Measurements from ENCODE around the gene CXCL14. TPM values are rescaled to one million over a fixed set of nuclear protein-coding genes. Genes with fewer than 3 reads are reported as not detected.

The CXCL14 gene
- not detected for total RNA-seq

GRCh38 chr5:135578685-135579341, at the start of gene CXCL14:
Gene CXCL14 (minus strand): TSS chr5:135578991. CDS start chr5:135578778, 213 bp downstream.
- no peaks in the 10 kb centered on the region for H3K36me3 Mint-ChIP-seq (ENCODE audit: low read depth)
- no peak within 1 kb of the TSS for H3K4me3 Mint-ChIP-seq
- no peaks in the 10 kb centered on the region for H3K9me3 Mint-ChIP-seq
- H3K27me3 Mint-ChIP-seq = peaks cover 47% of the 10 kb centered on the region
- peak; percentile 33 for ATAC-seq (replicated peaks)
- no peaks in the 10 kb centered on the region for H3K4me1 Mint-ChIP-seq
- no peak within 1 kb of the TSS for H3K27ac Mint-ChIP-seq

GRCh38 chr5:135626636-135627035, 47.8 kb upstream of the CXCL14 start:
- Mint-ChIP-seq H3K36me3 (ENCODE audit: low read depth) (no peaks in the 10 kb centered on the region), H3K27me3 (peaks cover 15% of the 10 kb centered on the region), H3K4me1 (no peaks in the 10 kb centered on the region), H3K9me3 (no peaks in the 10 kb centered on the region), H3K27ac (no peak overlapping the region), H3K4me3 (no peak overlapping the region)
- no peak for ATAC-seq (replicated peaks)

- ATAC-seq (replicated peaks) = no peak
- no peak overlapping the region for H3K27ac Mint-ChIP-seq
These were observed 47.2 kb upstream of the CXCL14 start for GRCh38 chr5:135625961-135626360.

GRCh38 chr5:135625486-135625885, 46.7 kb upstream of the CXCL14 start:
- H3K4me3 Mint-ChIP-seq = no peak overlapping the region
- no peak overlapping the region for H3K27ac Mint-ChIP-seq
- no peaks in the 10 kb centered on the region for H3K36me3 Mint-ChIP-seq (ENCODE audit: low read depth)
- H3K9me3 Mint-ChIP-seq = peaks cover 4% of the 10 kb centered on the region
- ATAC-seq (replicated peaks) = no peak
- no peaks in the 10 kb centered on the region for H3K4me1 Mint-ChIP-seq
- peaks cover 18% of the 10 kb centered on the region for H3K27me3 Mint-ChIP-seq

More at GRCh38 chr5:135625961-135626360, 47.2 kb upstream of the CXCL14 start:
- no peaks in the 10 kb centered on the region for H3K4me1 Mint-ChIP-seq
- H3K4me3 Mint-ChIP-seq = no peak overlapping the region
- peaks cover 1% of the 10 kb centered on the region for H3K9me3 Mint-ChIP-seq
- H3K36me3 Mint-ChIP-seq (ENCODE audit: low read depth) = no peaks in the 10 kb centered on the region
- H3K27me3 Mint-ChIP-seq = peaks cover 15% of the 10 kb centered on the region

GRCh38 chr5:135625061-135625460, 46.3 kb upstream of the CXCL14 start:
- H3K9me3 Mint-ChIP-seq = peaks cover 4% of the 10 kb centered on the region
- ATAC-seq (replicated peaks) = no peak
- no peak overlapping the region for H3K4me3 Mint-ChIP-seq
- no peaks in the 10 kb centered on the region for H3K36me3 Mint-ChIP-seq (ENCODE audit: low read depth)
- peaks cover 18% of the 10 kb centered on the region for H3K27me3 Mint-ChIP-seq
- no peak overlapping the region for H3K27ac Mint-ChIP-seq
- no peaks in the 10 kb centered on the region for H3K4me1 Mint-ChIP-seq

- H3K9me3 Mint-ChIP-seq = peaks cover 14% of the 10 kb centered on the region
- peaks cover 24% of the 10 kb centered on the region for H3K27me3 Mint-ChIP-seq
- no peak for ATAC-seq (replicated peaks)
- H3K4me1 Mint-ChIP-seq = no peaks in the 10 kb centered on the region
- no peaks in the 10 kb centered on the region for H3K36me3 Mint-ChIP-seq (ENCODE audit: low read depth)
- H3K4me3 Mint-ChIP-seq = no peak overlapping the region
- H3K27ac Mint-ChIP-seq = no peak overlapping the region
These were observed 44.5 kb upstream of the CXCL14 start for GRCh38 chr5:135623186-135623715.

GRCh38 chr5:135615581-135616260, 36.9 kb upstream of the CXCL14 start:
- ATAC-seq (replicated peaks) = no peak
- Mint-ChIP-seq H3K4me3 (no peak overlapping the region), H3K36me3 (ENCODE audit: low read depth) (no peaks in the 10 kb centered on the region), H3K4me1 (no peaks in the 10 kb centered on the region), H3K27me3 (peaks cover 29% of the 10 kb centered on the region), H3K9me3 (peaks cover 11% of the 10 kb centered on the region), H3K27ac (no peak overlapping the region)

- peaks cover 10% of the 10 kb centered on the region for H3K9me3 Mint-ChIP-seq
- H3K27me3 Mint-ChIP-seq = peaks cover 31% of the 10 kb centered on the region
- no peak overlapping the region for H3K4me3 Mint-ChIP-seq
- ATAC-seq (replicated peaks) = no peak
- H3K27ac Mint-ChIP-seq = no peak overlapping the region
- H3K4me1 Mint-ChIP-seq = no peaks in the 10 kb centered on the region
- H3K36me3 Mint-ChIP-seq (ENCODE audit: low read depth) = no peaks in the 10 kb centered on the region
These were observed 36.4 kb upstream of the CXCL14 start for GRCh38 chr5:135615171-135615570.

GRCh38 chr5:135609981-135610380, 31.2 kb upstream of the CXCL14 start:
- no peak for ATAC-seq (replicated peaks)
- Mint-ChIP-seq H3K36me3 (ENCODE audit: low read depth) (no peaks in the 10 kb centered on the region), H3K4me1 (no peaks in the 10 kb centered on the region), H3K27ac (no peak overlapping the region), H3K27me3 (peaks cover 27% of the 10 kb centered on the region), H3K9me3 (no peaks in the 10 kb centered on the region), H3K4me3 (no peak overlapping the region)

GRCh38 chr5:135608761-135609443, 30.1 kb upstream of the CXCL14 start:
- peaks cover 22% of the 10 kb centered on the region for H3K27me3 Mint-ChIP-seq
- ATAC-seq (replicated peaks) = no peak
- no peaks in the 10 kb centered on the region for H3K36me3 Mint-ChIP-seq (ENCODE audit: low read depth)
- H3K4me1 Mint-ChIP-seq = no peaks in the 10 kb centered on the region
- H3K27ac Mint-ChIP-seq = no peak overlapping the region
- no peaks in the 10 kb centered on the region for H3K9me3 Mint-ChIP-seq
- no peak overlapping the region for H3K4me3 Mint-ChIP-seq

- H3K27ac Mint-ChIP-seq = no peak overlapping the region
- H3K9me3 Mint-ChIP-seq = no peaks in the 10 kb centered on the region
- peaks cover 22% of the 10 kb centered on the region for H3K27me3 Mint-ChIP-seq
- H3K4me1 Mint-ChIP-seq = no peaks in the 10 kb centered on the region
- no peak for ATAC-seq (replicated peaks)
- H3K36me3 Mint-ChIP-seq (ENCODE audit: low read depth) = no peaks in the 10 kb centered on the region
- no peak overlapping the region for H3K4me3 Mint-ChIP-seq
These were observed 29.6 kb upstream of the CXCL14 start for GRCh38 chr5:135608361-135608760.

GRCh38 chr5:135606431-135606830, 27.6 kb upstream of the CXCL14 start:
- ATAC-seq (replicated peaks) = no peak
- H3K27me3 Mint-ChIP-seq = peaks cover 18% of the 10 kb centered on the region
- H3K4me3 Mint-ChIP-seq = no peak overlapping the region
- H3K36me3 Mint-ChIP-seq (ENCODE audit: low read depth) = no peaks in the 10 kb centered on the region
- H3K4me1 Mint-ChIP-seq = no peaks in the 10 kb centered on the region
- H3K9me3 Mint-ChIP-seq = no peaks in the 10 kb centered on the region
- no peak overlapping the region for H3K27ac Mint-ChIP-seq

- H3K27ac Mint-ChIP-seq = no peak overlapping the region
- ATAC-seq (replicated peaks) = no peak
These were observed 26.4 kb upstream of the CXCL14 start for GRCh38 chr5:135605221-135605620.

GRCh38 chr5:135604056-135604455, 25.3 kb upstream of the CXCL14 start:
- Mint-ChIP-seq H3K36me3 (ENCODE audit: low read depth) (no peaks in the 10 kb centered on the region), H3K9me3 (no peaks in the 10 kb centered on the region), H3K4me3 (no peak overlapping the region), H3K27me3 (peaks cover 10% of the 10 kb centered on the region), H3K27ac (no peak overlapping the region), H3K4me1 (no peaks in the 10 kb centered on the region)
- no peak for ATAC-seq (replicated peaks)

More at GRCh38 chr5:135605221-135605620, 26.4 kb upstream of the CXCL14 start:
- Mint-ChIP-seq H3K4me1 (no peaks in the 10 kb centered on the region), H3K9me3 (no peaks in the 10 kb centered on the region), H3K36me3 (ENCODE audit: low read depth) (no peaks in the 10 kb centered on the region), H3K27me3 (peaks cover 14% of the 10 kb centered on the region), H3K4me3 (no peak overlapping the region)
